Left cardiac atrium (tissue), 4 donors: ENCODE results near the gene CCZ1. TPM values are rescaled to one million over a fixed set of nuclear protein-coding genes. Genes with fewer than 3 reads are reported as not detected.
A peak's percentile ranks its signal among the peaks of the same experiment; 100 is the strongest.
"Not testable (repeated sequence)": the region's sequence is repeated elsewhere in the genome, so short reads cannot be mapped to it uniquely, and the experiment has no call there.

ENCODE experiments used
- ATAC-seq, 2 donors: fragments of 200-7000 bp; cut with Tn5 transposase; one replicate each; pipeline ENCODE4 v1.9.1; 2020; ENCODE audit warnings: mild to moderate bottlenecking in 2 of 2, moderate library complexity in 2 of 2
- DNase-seq: peaks from one replicate; pipeline ENCODE4 v3.0.0-alpha.2; 2020
- intact Hi-C, 2 donors: fragments of 100-400 bp; cut with DNase I; formaldehyde crosslinking; loops; one replicate each; pipeline versions ENCODE4 v1.14.1 to v1.15.1; 2022 to 2023
- total RNA-seq, 2 donors: library from RNA; stranded (reverse); fragmentation: NEBNext Ultra II Directional; extraction: Animal tissue kit (Norgen Biotek cat#: 25700); gene quantifications; one replicate each; pipeline ENCODE4 v1.2.1, GENCODE V29; 2021
- donor health status: DM: no; HTN: yes; CAD: no.
- donor health status: DM: no; HTN: yes; CAD: no; lungs with severe emphysema.
- donor health status: DM: yes; HTN: yes; CAD: no.
- donor health status: Dilated cardiomyopathy.

CCZ1 gene
- total RNA-seq, 2 donors from 2014 or later: 39.9 to 72.3 TPM

GRCh38 chr7:5897369-5897919 lies 1.1 kb upstream of the CCZ1 start:
- ATAC-seq, DNase-seq, intact Hi-C loops: not testable (repeated sequence)

GRCh38 chr7:5903002-5903401 lies 4.5 kb downstream of the CCZ1 start:
- intact Hi-C loops, DNase-seq, ATAC-seq: not testable (repeated sequence)

- not testable (repeated sequence) for DNase-seq, ATAC-seq
Observed at GRCh38 chr7:5904726-5905125, 6.2 kb downstream of the CCZ1 start.

DNA sequence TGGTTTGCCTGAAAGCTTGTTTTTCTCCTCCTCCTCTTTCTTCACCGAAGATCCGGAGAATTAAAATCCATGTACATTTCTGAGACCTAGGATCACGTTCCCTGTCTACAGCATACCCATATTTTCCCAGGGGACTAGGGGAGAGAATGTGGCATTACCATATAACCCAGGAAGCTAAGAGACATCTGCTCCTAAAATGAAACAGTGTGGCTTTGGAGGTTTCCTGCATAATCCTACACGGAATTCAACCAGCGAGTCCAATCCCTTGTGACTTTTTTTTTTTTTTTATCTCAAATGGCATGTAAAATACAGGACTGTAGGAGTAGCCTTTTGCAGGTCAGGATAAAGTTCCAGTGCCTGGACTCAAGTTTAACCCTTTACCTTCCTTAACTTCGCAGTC lies 10.3 kb downstream of the CCZ1 start:
- ATAC-seq, DNase-seq, intact Hi-C loops: not testable (repeated sequence)

More at GRCh38 chr7:5904726-5905125, 6.2 kb downstream of the CCZ1 start:
- intact Hi-C loops: not testable (repeated sequence)

DNA sequence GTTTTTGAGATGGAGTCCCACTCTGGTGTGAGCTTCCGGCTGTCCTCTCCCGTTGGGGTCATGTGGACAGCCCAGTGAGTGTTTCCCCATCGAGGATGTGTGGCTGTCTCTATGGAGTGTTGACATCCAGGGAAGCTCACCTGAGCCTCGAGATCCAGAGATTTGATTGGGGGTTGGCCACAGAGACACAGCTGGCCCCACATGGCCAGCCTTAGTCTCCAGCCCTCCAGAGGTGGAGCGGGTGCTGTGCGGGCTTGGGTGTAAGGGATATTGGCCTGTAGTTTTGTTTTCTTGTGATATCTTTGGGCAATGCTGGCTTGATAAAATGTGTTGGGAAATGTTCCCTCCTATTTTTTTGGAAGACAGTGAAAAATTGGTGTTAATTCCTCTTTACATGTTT lies 18.0 kb downstream of the CCZ1 start:
- intact Hi-C loops, DNase-seq, ATAC-seq: not testable (repeated sequence)

- DNase-seq, ATAC-seq, intact Hi-C loops: not testable (repeated sequence)
Observed at GRCh38 chr7:5924180-5924579, 25.6 kb downstream of the CCZ1 start.

GRCh38 chr7:5924630-5925029 lies 26.1 kb downstream of the CCZ1 start:
- intact Hi-C loops, DNase-seq, ATAC-seq: not testable (repeated sequence)

DNA sequence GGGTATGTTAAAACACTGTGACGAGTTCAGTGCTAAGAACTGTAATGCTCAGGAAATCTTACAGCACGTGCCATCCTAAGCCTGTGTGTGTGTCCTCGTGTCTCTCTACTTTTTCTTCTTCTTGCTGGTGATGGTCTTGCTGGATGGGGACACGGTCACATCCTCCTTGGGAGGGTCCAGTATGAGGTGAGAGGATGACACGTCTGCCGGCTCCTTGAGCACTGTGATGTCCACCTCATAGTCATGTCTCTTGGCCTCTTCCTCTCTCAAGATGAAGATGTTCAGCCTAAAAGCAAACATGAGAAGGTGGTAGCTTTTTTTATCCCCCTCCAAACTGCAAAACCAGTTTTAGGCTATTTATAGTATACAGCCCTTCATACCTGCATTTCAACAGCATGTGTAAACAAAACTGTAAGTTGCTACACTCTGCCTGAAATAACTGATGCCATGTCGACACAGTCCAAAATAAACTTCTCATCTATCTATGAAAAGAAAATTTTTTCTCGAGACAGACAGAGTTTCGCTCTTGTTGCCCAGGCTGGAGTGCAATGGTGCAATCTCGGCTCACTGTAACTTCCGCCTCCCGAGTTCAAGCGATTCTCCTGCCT lies 27.8 kb downstream of the CCZ1 start:
- DNase-seq, ATAC-seq, intact Hi-C loops: not testable (repeated sequence)

- intact Hi-C loops, DNase-seq, ATAC-seq: not testable (repeated sequence)
Observed at GRCh38 chr7:5930290-5930689, 31.8 kb downstream of the CCZ1 start.

GRCh38 chr7:5931250-5931649 lies 32.7 kb downstream of the CCZ1 start:
- intact Hi-C loops, ATAC-seq: not testable (repeated sequence)
- peak; percentile 24 for DNase-seq

- peak; percentile 19 to 44 for ATAC-seq
- intact Hi-C loops, DNase-seq: not testable (repeated sequence)
Observed at GRCh38 chr7:5931905-5932644, 33.5 kb downstream of the CCZ1 start.

- ATAC-seq, DNase-seq, intact Hi-C loops: not testable (repeated sequence)
Observed at GRCh38 chr7:5934945-5935450, 36.5 kb downstream of the CCZ1 start.

GRCh38 chr7:5963205-5963604 lies 64.7 kb downstream of the CCZ1 start:
- intact Hi-C loops, DNase-seq, ATAC-seq: not testable (repeated sequence)

DNA sequence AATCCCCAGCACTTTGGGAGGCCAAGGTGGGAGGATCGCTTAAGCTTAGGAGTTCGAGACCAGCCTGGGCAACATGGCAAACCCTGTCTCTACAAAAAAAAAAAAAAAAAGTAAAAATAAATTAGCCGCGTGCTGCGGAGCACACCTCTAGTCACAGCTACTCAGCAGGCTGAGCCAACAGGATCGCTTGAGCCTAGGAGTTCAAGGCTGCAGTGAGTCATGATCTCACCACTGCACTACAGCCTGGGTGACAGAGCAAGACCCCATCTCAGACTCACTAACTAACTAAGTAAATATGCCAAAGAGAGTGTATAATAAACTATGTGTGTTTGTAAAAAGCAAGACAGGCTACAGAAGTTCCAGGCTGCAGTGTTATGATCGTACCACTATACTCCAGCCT lies 65.3 kb downstream of the CCZ1 start:
- ATAC-seq, intact Hi-C loops, DNase-seq: not testable (repeated sequence)

- DNase-seq, intact Hi-C loops: not testable (repeated sequence)
- peak; percentile 82 for ATAC-seq
Observed at GRCh38 chr7:5970347-5970911, 71.9 kb downstream of the CCZ1 start, which contains the start of gene RSPH10B. Gene RSPH10B, minus strand, starts transcription at chr7:5970689. Its CDS starts 3,573 bp downstream, at chr7:5967116.

DNA sequence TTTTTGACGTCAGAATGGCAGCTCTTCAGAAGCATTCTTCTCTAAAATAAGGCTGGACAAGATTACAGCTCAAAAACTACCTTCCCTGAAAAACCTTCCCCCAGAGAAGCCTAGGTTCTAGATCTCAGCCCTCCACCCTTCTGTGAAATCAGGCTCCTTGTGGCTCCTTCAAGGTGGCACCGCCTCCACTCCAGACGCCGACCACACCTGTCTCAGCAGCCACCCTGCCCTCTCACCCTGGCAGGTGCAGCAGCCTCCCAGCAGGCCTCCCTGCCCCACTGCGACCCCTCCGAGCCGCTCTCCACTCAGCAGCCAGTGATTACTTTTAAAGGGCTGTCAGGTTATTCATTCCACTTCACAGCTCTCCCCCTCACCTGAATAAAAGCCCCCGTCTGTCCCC lies 75.0 kb downstream of the CCZ1 start:
- DNase-seq, intact Hi-C loops, ATAC-seq: not testable (repeated sequence)
